Kidney glomerular epithelial cell (primary cell): ENCODE results near the gene MRLN.

ENCODE experiments used
- DNase-seq: peaks from one replicate; lab custom pipeline; 2025; lab: John Stamatoyannopoulos, UW

MRLN gene

DNA sequence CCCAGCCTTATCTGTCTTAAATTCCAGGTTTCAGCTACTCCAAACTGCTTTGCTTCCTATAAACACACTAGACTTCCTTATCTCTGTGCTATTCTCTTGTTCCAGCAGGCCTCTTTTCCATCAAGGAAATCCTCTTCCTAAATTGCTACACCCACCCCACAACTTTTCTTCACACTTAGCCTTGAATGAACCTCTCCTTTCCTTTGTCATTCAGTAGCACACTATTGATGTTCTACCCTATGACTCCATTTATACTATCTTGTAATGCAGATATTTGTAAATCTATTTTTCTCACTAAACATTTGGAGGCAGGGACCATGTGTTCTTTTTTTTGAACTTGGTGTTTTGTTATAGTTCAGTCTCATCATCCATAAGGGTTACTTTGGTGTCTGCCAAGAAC, 47.3 kb downstream of the MRLN start:
- no peak for DNase-seq

- DNase-seq: no peak
Measured at GRCh38 chr10:59704630-59705029, 48.6 kb downstream of the MRLN start.

DNA sequence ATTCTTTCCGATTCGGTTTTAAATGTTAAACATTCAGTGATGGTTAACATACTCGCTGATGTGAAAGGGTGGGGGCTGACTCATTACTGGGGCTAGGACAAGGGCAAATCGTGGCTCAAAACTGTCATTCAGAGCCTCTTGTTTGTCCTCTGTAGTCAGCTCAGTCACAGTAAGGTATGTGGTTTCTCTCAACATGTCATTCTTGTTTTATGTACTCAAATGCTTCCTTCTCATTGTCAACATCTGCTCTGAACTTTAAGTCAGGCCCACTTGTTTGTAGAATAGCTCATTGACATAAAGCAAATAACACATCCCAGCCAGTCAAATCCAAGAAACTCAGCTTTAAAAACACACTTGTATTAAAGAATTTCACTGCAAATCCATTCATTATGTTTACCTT, 50.9 kb downstream of the MRLN start:
- DNase-seq: no peak

DNA sequence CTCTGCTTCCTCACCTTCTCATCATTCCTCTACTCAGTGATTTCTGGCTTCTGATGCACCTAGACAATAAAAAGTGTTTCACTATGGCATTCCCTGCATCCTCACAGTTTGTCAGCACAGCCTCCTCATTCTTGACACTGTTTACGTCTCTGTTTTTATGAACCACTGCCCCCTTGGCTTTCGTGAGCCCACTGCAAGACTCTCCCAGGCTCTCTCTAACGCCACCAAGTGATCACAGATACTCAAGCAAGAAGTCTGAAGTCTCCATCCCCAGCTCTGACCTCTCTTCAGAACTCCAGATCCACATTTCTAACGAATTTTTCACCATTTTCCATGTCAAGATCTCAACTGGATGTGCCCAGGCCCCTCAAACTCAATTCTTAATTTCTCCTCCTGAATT, 52.5 kb downstream of the MRLN start:
- DNase-seq: no peak

DNA sequence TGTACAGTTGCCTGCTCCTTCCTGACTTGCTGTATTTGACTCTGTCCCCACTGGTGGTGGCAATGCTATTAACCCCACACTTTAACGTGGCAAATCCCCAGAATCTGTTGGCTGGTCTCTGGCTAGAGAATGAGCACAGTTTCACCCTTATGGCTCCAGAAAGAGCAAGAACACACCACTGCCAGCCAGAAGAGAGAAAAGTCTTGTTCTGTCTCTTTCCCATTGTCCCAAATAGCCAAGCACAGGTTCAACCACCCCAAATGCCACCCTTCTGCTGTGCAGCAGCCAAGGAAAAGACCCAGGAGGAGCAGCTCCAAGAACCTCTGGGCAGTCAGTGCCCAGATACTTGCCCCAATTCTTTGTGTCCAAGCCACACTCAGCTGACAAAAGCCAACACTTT, 54.9 kb downstream of the MRLN start:
- DNase-seq: no peak

DNA sequence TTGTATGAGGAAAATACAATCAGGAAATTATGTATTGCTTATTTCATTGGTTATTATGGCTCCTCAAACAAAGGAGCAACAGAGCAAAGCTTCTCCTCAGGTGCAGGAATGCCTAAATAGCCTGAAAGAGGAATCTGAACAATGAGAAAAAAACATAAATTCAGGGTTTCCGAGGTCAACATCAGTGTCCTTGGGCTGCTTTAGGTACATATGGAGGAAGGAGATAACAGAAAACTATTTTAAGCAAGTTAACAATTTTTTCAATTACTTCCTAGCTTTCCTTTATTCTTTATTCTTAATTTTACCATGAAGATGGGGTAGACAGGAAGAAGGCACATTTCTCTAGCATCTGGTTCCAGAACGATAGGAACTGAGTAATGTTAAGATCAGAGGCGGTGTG, 57.6 kb downstream of the MRLN start:
- DNase-seq: no peak

GRCh38 chr10:59694936-59695335, 58.3 kb downstream of the MRLN start:
- no peak for DNase-seq

GRCh38 chr10:59692113-59692512, 61.1 kb downstream of the MRLN start:
- DNase-seq: no peak

- no peak for DNase-seq
Measured at GRCh38 chr10:59688921-59689351, 64.3 kb downstream of the MRLN start.

GRCh38 chr10:59687657-59688056, 65.6 kb downstream of the MRLN start:
- DNase-seq: no peak
